ENCODE data around the gene XXYLT1. TPM values are rescaled to one million over a fixed set of nuclear protein-coding genes. Genes with fewer than 3 reads are reported as not detected.
"Not testable (repeated sequence)": the region's sequence is repeated elsewhere in the genome, so short reads cannot be mapped to it uniquely, and the experiment has no call there.

Gene XXYLT1
- total and polyA plus RNA-seq, 12 donors = 6.2 to 14.6 (median 9.3) TPM

DNA sequence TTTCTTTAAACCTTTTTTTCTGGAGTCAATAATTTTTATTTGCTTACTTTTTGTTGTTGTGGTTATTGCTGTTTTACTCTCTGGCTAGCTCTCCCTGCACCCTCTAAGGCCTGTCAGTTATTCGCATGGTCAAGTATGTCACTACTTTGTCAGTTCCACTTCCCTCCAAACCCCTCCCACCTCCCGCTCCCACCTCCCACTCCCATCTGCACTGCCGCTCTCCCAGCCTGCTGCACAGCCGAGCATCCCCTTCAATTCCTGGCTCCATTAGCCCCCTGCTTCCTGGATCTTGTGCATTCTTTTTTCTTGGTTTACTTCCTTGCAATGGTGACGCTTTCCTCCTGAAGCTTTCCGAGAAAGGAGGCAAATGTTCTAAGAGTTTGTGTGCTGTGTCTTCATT lies 218.0 kb downstream of the XXYLT1 start:
- 71 to 77% (median 73%) methylated on average over 6 of the region's 6 CpGs for WGBS, 4 donors
- H3K27me3 ChIP-seq = no peaks in the 10 kb centered on the region
- no peaks in the 10 kb centered on the region for H3K4me1 ChIP-seq (replicated peaks in 1 of 2)
- no peaks in the 10 kb centered on the region for H3K9me3 ChIP-seq (replicated peaks in 1 of 3)
- no peak for TF ChIP-seq POLR2A (IDR thresholded peaks at IDR 0.05)
- TF ChIP-seq, protein P1, sequence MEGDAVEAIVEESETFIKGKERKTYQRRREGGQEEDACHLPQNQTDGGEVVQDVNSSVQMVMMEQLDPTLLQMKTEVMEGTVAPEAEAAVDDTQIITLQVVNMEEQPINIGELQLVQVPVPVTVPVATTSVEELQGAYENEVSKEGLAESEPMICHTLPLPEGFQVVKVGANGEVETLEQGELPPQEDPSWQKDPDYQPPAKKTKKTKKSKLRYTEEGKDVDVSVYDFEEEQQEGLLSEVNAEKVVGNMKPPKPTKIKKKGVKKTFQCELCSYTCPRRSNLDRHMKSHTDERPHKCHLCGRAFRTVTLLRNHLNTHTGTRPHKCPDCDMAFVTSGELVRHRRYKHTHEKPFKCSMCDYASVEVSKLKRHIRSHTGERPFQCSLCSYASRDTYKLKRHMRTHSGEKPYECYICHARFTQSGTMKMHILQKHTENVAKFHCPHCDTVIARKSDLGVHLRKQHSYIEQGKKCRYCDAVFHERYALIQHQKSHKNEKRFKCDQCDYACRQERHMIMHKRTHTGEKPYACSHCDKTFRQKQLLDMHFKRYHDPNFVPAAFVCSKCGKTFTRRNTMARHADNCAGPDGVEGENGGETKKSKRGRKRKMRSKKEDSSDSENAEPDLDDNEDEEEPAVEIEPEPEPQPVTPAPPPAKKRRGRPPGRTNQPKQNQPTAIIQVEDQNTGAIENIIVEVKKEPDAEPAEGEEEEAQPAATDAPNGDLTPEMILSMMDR (IDR thresholded peaks at IDR 0.05) = no peak
- intact Hi-C loops (cut with DNase I) = no loop called here
- no peak overlapping the region for H3K4me3 ChIP-seq
- DNase-seq = no peak
- no peak overlapping the region for H3K27ac ChIP-seq
- no peaks in the 10 kb centered on the region for H3K36me3 ChIP-seq (replicated peaks in 1 of 2)

- intact Hi-C loops (cut with DNase I); H3K27ac ChIP-seq; H3K27me3 ChIP-seq; H3K4me1 ChIP-seq (replicated peaks in 1 of 2); H3K9me3 ChIP-seq (replicated peaks in 1 of 3); DNase-seq; H3K36me3 ChIP-seq (replicated peaks in 1 of 2); H3K4me3 ChIP-seq: not testable (repeated sequence)
- 73 to 82% (median 76%) methylated on average over 5 of the region's 5 CpGs for WGBS, 4 donors
Measured at GRCh38 chr3:195050296-195050695, 220.7 kb downstream of the XXYLT1 start.

DNA sequence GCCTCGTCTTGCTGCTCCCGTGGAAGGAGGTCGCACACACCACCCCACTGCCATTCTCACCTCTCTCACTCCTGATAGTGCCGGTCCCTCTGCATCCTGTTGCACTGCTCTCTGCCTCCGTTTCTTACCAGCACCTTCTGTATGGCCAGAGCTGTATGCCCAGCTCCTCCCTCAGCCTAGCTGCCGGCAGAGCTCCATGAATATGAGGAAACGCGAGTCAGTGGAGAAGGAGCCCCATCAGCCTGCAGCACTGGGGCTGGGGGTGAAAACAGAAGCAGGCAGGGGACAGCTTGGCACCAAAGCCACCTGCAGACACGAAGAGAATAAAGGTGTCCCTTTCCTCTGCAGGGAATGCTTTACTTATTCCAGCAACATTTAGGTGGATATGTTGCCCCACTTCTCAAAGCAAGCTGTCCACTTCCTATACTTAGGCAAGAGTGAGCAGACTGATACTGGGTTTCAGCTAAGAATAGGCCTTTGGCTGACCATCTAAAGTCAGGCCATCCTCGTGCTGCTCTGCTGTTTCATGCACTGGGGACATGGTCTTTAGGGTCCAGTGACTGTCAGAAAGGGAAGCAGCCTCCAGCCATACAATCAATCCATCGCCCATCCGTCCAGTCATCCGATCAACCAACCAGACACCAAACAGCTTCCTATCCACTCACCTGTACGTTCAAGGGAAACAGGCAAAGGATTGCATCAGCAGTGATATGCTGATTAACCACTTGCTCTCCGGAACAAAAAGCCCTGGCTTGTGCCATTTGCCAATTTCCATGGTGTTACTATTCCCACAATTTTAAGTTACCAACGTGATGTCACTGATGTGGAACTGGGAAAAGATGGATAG lies 222.7 kb downstream of the XXYLT1 start:
- DNase-seq = no peak
- 62 to 77% (median 67%) methylated on average over 15 to 16 of the region's 16 CpGs for WGBS, 4 donors

GRCh38 chr3:195047536-195047935 lies 223.4 kb downstream of the XXYLT1 start:
- DNase-seq = no peak
- Histone ChIP-seq H3K36me3 (replicated peaks in 1 of 2) (no peaks in the 10 kb centered on the region), H3K27me3 (no peaks in the 10 kb centered on the region), H3K27ac (no peak overlapping the region), H3K4me3 (no peak overlapping the region), H3K4me1 (replicated peaks in 1 of 2) (no peaks in the 10 kb centered on the region), H3K9me3 (replicated peaks in 1 of 3) (no peaks in the 10 kb centered on the region)
- WGBS, 4 donors = 56 to 64% (median 61%) methylated on average over 3 of the region's 3 CpGs
- intact Hi-C loops (cut with DNase I) = no loop called here
- TF ChIP-seq, protein P1 (IDR thresholded peaks at IDR 0.05) = no peak
- no peak for TF ChIP-seq POLR2A (IDR thresholded peaks at IDR 0.05)

More for the DNA sequence above, 222.7 kb downstream of the XXYLT1 start:
- Histone ChIP-seq H3K27me3 (no peaks in the 10 kb centered on the region), H3K36me3 (replicated peaks in 1 of 2) (no peaks in the 10 kb centered on the region), H3K4me3 (no peak overlapping the region), H3K27ac (no peak overlapping the region), H3K4me1 (replicated peaks in 1 of 2) (no peaks in the 10 kb centered on the region), H3K9me3 (replicated peaks in 1 of 3) (no peaks in the 10 kb centered on the region)
- intact Hi-C loops (cut with DNase I) = no loop called here
- no peak for TF ChIP-seq POLR2A (IDR thresholded peaks at IDR 0.05)
- TF ChIP-seq, protein P1 (IDR thresholded peaks at IDR 0.05) = no peak

DNA sequence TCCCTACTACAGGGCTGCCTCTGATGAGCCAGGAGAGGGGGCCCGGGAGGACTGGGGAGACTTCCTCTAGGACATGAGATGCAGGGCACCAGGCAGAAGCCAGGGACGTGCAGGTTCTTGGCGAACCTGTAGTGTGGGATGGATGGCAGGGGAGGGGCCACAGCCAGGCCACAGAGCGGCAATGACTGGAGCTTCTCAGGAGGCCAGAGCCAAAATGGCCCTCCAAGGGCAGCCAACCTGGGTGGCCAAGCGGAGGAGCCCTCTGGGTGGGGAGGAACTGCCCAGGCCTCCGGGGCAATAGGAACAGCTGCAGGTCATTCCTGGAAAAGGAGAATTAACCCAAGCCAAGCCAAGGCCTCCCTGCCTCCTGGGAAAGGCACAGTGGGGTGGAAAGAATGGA lies 224.5 kb downstream of the XXYLT1 start:
- Histone ChIP-seq H3K4me1 (replicated peaks in 1 of 2) (no peaks in the 10 kb centered on the region), H3K4me3 (no peak overlapping the region), H3K27me3 (no peaks in the 10 kb centered on the region), H3K27ac (no peak overlapping the region), H3K36me3 (replicated peaks in 1 of 2) (no peaks in the 10 kb centered on the region), H3K9me3 (replicated peaks in 1 of 3) (no peaks in the 10 kb centered on the region)
- WGBS, 4 donors = 82 to 88% (median 87%) methylated on average over 5 to 6 of the region's 6 CpGs
- no peak for DNase-seq
- intact Hi-C loops (cut with DNase I) = no loop called here
- TF ChIP-seq, protein P1 (IDR thresholded peaks at IDR 0.05) = no peak
- TF ChIP-seq POLR2A (IDR thresholded peaks at IDR 0.05) = no peak

Measured in adrenal gland (tissue), 12 donors.